Measurements from ENCODE around the gene ADSL.
"Not testable (repeated sequence)": the region's sequence is repeated elsewhere in the genome, so short reads cannot be mapped to it uniquely, and the experiment has no call there.

ADSL gene

DNA sequence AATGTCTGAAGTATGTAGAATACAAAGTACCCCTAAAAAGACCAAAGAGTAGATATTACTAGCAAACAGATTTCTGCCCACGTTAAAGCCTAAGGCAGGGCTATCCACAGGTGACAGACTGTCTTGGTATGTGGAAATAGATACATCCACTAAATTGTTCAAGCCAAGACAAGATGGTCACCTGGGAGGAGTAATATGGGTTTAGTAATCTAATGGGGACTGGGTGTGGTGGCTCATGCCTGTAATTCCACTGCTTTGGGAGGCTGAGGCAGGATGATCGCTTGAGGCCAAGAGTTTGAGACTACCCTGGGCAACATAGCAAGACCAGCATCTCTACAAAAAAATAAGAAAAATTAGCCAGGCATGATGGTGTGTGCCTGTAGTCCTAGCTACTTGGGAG, 31.6 kb downstream of the ADSL start:
- peak; percentile 89 for DNase-seq (ENCODE audit: low read depth)
- TF ChIP-seq, protein P1, sequence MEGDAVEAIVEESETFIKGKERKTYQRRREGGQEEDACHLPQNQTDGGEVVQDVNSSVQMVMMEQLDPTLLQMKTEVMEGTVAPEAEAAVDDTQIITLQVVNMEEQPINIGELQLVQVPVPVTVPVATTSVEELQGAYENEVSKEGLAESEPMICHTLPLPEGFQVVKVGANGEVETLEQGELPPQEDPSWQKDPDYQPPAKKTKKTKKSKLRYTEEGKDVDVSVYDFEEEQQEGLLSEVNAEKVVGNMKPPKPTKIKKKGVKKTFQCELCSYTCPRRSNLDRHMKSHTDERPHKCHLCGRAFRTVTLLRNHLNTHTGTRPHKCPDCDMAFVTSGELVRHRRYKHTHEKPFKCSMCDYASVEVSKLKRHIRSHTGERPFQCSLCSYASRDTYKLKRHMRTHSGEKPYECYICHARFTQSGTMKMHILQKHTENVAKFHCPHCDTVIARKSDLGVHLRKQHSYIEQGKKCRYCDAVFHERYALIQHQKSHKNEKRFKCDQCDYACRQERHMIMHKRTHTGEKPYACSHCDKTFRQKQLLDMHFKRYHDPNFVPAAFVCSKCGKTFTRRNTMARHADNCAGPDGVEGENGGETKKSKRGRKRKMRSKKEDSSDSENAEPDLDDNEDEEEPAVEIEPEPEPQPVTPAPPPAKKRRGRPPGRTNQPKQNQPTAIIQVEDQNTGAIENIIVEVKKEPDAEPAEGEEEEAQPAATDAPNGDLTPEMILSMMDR (IDR thresholded peaks at IDR 0.05; ENCODE audit: insufficient read depth, low read depth, low read length, missing control alignments) = no peak
- no peak overlapping the region for H3K4me3 ChIP-seq (ENCODE audit: low read length)

DNA sequence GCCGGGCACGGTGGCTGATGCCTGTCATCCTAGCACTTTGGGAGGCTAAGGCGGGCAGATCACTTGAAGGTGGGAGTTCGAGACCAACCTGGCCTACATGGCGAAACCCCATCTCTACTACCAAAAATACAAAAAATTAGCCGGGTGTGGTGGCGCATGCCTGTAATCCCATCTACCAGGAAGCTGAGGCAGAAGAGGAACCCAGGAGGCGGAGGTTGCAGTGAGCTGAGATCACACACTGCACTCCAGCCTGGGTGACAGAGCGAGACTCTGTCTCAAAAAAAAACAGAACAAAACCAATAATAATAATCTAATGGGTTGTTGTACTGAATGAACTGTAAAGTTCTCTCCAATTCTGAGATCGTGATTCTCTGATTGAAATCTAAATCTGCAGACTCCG, 32.1 kb downstream of the ADSL start:
- DNase-seq (ENCODE audit: low read depth); H3K4me3 ChIP-seq (ENCODE audit: low read length): not testable (repeated sequence)

DNA sequence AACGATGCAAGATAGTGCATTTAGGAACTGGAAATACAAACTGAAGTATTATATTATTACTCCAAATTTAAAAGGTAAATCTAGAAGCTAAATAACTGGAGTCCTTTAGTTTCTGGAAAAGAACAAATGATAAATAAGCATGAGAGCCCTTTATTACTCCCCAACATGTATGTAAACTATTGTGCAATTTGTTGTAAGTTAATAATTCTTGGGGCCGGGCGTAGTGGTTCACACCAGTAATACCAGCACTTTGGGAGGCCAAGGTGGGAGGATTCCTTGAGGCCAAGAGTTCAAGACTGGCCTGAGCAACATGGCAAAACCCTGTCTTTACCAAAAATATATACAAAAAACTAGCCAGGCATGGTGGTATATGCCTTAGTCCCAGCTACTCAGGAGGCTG, 35.2 kb downstream of the ADSL start:
- no peak for DNase-seq (ENCODE audit: low read depth)
- no peak overlapping the region for H3K4me3 ChIP-seq (ENCODE audit: low read length)
- TF ChIP-seq, protein P1 (IDR thresholded peaks at IDR 0.05; ENCODE audit: insufficient read depth, low read depth, low read length, missing control alignments) = no peak

DNA sequence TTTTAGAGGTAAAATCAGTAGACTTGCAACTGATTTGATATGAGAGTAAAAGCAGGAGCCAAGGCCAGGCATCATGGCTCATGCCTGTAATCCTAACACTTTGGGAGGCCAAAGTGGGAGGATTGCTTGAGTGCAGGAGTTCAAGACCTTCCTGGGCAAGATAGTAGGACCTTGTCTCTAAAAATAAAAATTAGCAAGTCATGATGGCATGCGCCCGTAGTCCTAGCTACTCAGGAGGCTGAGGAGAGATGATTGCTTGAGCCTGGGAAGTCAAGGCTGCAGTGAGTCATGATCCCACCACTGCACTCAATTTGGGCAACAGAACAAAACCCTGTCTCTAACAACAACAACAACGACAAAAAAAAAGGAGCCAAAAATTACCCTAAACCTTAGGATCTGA, 37.6 kb downstream of the ADSL start:
- no peak overlapping the region for H3K4me3 ChIP-seq (ENCODE audit: low read length)
- TF ChIP-seq, protein P1 (IDR thresholded peaks at IDR 0.05; ENCODE audit: insufficient read depth, low read depth, low read length, missing control alignments) = no peak
- no peak for DNase-seq (ENCODE audit: low read depth)

DNA sequence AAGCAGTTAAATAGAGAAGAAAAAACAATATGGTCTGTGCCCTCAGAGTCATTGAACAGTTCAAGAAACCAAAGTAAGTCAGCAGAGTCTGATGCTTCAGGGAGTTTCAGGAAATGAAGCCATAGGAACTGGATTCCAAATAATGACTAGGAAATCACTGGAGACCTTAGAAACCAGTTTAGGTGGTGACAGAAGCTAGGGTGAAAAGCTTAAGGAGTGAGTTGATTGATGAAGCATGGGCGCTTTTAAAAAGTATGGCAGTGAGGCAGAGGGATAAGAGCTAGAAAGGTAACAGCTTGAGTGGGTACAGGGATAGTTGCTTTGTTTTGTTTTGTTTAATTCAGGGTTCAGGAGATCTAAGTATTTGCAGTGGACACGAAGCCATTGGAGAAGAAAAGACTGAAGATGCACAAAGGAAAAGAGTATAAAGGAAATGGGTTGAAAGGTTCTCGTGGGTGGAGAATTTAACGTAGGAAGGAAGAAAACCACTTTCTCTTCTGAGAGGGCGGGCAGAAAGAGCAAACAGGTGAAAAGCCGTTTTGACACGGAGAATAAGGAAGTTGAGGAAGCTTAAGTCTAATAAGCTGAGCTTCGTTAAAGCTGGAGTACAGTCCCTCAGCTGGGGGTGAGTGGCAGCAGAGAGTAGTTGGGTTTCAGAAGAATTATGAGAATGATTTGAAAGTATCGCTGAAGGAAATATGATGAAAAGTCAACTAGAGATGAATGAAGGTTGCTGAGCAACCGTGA, 38.9 kb downstream of the ADSL start:
- TF ChIP-seq, protein P1 (IDR thresholded peaks at IDR 0.05; ENCODE audit: insufficient read depth, low read depth, low read length, missing control alignments) = no peak
- no peak overlapping the region for H3K4me3 ChIP-seq (ENCODE audit: low read length)
- DNase-seq (ENCODE audit: low read depth) = peak; percentile 39

DNA sequence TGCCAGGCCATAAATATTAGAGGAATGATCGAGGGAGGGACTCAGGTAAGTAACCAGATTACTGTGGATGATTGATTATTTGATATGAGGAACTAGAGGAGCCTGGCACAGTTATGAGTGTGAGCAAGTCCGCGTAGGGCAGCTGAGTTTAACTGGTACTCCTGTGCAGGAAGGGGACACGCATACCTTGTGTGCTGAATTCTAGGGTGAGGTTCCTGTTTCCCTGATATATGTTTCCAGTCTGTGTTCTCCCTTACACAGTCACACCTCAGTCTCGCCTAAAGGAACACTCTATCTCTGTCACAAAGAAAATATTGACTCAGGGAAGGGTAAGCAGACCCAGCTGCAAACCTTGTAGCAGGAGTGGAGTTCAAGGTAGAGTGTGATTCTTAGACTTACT, 41.4 kb downstream of the ADSL start:
- H3K4me3 ChIP-seq (ENCODE audit: low read length) = no peak overlapping the region
- DNase-seq (ENCODE audit: low read depth) = peak; percentile 35
- TF ChIP-seq, protein P1 (IDR thresholded peaks at IDR 0.05; ENCODE audit: insufficient read depth, low read depth, low read length, missing control alignments) = no peak

DNA sequence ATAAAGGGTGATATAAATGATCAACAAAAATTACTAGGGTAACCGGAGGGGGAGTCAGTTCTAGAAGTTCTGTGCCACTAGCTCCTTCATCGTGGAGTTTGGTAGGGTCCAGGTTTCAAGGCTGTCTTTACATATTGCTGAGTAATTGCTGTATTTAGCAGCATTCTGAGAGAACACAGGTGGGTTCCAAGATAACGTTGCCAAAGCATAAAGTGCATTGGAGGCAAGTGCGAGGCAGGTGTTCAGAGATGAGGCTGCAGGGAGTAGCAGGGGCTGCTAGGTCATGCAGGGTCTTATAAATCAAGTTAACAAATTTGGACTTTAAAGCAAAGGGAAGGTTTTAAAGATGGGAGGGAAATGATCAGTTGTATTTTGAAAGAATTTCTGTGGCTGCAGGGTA, 41.9 kb downstream of the ADSL start:
- H3K4me3 ChIP-seq (ENCODE audit: low read length) = no peak overlapping the region
- DNase-seq (ENCODE audit: low read depth) = no peak
- TF ChIP-seq, protein P1 (IDR thresholded peaks at IDR 0.05; ENCODE audit: insufficient read depth, low read depth, low read length, missing control alignments) = no peak

Measured in epithelial cell of esophagus (primary cell).